ENCODE measurements around the gene B3GALT2. TPM values are rescaled to one million over a fixed set of nuclear protein-coding genes. Genes with fewer than 3 reads are reported as not detected.
"Not testable (repeated sequence)": the region's sequence is repeated elsewhere in the genome, so short reads cannot be mapped to it uniquely, and the experiment has no call there.

The B3GALT2 gene, protein sequence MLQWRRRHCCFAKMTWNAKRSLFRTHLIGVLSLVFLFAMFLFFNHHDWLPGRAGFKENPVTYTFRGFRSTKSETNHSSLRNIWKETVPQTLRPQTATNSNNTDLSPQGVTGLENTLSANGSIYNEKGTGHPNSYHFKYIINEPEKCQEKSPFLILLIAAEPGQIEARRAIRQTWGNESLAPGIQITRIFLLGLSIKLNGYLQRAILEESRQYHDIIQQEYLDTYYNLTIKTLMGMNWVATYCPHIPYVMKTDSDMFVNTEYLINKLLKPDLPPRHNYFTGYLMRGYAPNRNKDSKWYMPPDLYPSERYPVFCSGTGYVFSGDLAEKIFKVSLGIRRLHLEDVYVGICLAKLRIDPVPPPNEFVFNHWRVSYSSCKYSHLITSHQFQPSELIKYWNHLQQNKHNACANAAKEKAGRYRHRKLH
- total RNA-seq (2014; rRNA removed; shearing (Covaris generic)) = not detected in 2 replicates

DNA sequence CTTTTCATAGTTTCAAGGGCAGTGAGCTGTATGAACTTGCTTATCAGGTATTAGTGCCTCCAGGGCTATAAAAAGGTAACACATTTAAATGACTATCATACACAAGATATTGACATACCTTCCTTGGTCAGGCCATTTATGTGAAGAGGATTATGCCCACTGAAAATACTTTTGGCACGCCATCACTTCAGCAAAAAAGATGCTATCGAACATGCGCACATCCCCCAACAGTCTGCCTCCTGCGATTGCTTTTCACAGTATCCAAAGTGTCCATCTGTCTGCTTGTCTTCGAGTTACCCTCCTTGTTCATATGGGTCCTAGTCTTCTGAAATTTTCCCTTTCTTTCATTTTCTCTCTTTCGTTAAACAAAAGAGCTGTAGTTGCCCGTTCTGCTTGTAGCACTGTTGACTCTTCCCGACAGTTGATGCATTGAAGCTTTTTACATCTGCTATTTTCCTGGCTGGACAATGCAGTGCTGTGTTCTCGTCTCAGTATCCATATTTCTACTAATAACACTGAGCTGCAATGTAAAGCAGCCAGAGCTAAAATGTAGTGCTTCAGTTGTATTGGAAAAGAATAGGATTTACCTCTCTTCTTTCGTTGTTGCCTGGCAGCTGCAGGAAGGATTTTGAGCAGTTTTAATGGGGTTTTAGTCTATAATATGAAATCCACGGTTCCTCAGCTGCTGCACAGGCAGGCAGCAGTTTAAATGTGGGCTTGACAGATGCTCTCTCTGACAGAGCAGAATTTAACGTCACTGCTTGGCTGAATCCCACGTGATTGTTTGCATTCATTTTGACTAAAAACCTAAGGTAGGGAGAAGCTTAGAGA, at the start of gene B3GALT2:
Gene B3GALT2, minus strand, starts transcription at position 713 of the 831 bp plus-strand sequence. CDS start 5,051 bp downstream, outside the sequence.
- DNase-seq (ENCODE audit: low spot score) = no peak

DNA sequence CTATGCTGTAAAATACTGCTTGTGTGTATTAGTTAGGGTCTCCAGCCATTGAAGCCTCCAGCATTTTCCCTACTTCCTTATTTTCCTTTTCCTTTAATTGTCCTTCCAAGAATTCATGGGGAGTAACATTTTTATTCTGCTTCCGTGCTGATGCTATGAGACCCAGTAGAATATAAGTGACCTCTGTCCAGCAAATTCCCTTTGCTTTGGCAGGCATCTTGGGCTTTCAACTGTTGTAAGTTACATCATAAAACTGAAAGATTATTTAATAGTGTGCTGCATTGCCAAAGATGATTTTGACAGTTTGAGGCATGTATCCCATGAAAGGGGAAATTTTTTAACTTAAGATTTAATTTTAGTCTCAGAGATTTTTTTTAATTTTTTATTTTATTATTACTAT, 48.1 kb upstream of the B3GALT2 start:
- no peak for DNase-seq (ENCODE audit: low spot score)

DNA sequence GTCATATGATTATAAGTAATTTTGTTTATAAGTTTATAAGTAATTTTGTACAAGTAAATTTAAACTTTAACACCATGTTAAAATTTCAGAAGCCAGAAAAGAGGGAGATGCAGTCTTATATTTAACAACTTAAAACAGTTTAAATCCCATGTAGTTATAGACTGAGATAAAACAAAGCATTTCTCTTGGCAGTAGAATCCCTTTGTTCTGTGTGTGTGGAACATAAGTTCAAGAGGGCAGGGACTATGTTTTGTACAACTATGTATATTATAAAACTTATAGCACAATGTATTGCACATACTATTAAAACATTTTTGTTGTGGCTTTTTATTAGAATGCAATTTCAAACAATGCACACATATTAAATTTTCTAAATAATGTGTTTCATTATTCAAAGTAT, 44.7 kb upstream of the B3GALT2 start:
- not testable (repeated sequence) for DNase-seq (ENCODE audit: low spot score)

DNA sequence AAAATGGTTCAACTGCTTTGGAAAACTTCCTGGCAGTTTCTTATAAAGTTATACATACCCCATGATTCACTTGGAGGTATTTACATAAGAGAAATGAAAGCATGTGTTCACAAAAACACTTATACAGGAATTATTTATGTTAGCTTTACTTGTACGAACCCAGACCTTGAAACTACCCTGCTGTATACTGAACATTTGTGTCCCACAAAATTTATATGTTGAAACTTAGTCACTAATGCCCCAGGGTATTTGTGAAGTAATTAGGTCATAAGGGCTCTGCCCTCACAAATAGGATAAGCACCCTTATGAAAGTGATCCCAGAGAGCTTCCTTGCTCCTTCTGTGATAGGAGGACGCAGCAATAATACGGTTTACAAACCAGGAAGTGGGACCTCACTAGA, 42.7 kb upstream of the B3GALT2 start:
- no peak for DNase-seq (ENCODE audit: low spot score)

DNA sequence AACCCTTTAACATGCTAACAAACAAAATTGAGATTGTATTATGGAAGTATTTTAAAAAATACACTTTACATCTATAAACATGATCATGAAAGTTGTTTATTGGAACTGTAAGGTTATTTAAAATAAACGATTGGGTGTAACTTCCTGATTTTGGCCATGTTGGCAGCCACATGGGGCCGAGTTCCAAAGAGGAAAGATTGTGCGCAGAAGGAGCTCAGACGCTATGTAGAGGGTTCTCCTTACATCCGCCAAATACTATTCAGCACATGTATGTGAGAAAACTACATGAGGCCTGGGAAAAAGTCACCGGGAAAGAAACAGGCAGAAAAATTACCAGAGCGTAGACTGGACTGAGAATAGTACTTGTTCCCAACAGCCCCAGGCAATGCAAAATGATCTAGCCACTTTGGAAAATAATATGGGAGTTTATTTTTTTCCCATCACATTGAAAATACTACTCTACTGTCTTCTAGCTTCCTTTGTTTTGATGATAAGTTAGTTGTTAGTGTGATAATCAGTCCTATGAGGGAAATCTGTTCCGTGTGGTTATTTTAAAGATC, 35.7 kb upstream of the B3GALT2 start:
- no peak for DNase-seq (ENCODE audit: low spot score)

DNA sequence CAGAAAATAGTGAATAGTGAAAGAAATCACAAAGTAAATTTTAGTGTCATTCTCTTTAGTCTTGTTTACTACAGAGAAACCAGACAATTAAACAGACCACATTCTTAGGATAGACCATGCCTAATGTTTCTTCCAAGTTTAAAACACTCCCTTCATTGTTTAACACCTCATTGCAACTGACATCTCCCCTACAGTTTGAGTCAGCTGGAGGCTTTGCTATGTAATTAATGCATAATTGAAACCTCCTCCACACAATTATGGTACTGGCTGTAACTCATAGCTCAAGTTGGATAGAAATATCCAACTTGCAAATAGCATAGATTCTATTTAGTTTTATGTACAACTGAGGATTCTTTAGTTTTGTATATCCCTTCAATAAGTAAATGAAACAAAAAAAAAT, 35.2 kb upstream of the B3GALT2 start:
- DNase-seq (ENCODE audit: low spot score) = no peak

DNA sequence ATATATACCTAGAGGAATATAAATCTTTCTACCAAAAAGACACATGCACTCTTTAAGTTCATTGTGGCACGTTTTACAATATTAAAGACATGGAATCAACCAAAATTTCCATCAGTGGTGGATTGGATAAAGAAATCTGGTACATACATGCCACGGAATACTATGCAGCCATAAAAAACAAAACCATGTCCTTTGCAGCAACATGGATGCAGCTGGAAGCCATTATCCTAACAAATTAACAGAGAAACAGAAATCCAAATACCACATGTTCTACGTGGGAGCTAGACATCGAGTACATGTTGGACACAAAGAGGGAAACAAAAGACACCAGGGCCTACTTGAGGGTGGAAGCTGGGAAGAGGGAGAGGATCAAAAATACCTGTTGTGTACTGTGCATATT, 33.0 kb upstream of the B3GALT2 start:
- DNase-seq (ENCODE audit: low spot score) = no peak

DNA sequence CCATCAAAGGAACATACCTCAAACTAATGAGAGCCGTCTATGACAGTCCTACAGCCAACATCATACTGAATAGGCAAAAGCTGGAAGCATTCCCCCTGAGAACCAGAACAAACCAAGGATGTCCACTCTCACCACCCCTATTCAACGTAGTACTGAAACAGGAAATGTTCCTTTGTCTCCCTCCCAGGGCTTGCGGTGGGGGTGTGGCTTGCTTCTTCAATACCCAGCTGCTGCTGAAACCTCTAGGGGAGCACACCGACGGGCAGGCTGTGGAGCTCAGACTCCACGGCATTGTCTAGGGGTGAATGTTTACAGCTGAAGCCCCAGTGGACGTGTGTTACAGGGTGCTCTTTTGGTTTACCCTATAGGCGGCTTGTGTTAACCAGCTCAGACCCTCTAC, 30.5 kb upstream of the B3GALT2 start:
- no peak for DNase-seq (ENCODE audit: low spot score)

DNA sequence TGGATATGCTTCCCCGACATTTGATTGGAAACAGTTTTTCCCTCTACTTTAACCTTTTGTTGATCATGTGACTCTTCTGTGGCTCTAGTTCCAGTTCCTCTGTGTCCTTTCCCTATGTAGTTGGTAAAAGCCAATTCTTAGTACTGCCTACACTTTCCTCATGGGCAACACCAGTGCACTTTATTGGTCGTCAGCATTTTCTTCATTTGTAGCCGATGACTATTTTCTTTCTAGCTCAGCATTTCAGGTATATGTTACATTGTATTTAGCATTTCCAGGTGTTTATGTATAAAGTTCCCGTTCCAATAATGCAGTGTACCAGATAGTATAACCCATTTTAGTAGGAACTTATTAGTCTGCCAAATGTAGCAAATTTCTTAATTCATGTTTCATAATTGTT, 27.6 kb upstream of the B3GALT2 start:
- DNase-seq (ENCODE audit: low spot score) = no peak

DNA sequence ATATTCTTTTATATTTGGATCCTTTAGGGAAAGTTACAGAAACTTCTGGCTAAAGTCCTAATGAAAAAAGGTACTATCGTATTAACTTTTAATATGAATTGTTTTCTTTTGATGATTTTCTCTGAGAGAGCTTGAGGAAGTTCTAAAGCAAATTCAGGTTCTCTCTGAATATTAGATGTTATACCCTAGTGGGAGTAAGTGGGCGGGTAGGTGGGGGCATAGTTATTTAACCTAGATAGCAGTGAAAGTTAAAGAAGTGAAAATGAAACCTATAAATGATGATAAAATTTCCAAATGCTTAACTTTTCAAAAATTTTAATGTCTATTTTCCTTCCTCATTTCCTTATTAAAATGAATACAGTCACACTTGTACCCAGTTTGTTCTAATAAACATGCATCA, 26.2 kb upstream of the B3GALT2 start:
- DNase-seq (ENCODE audit: low spot score) = no peak

DNA sequence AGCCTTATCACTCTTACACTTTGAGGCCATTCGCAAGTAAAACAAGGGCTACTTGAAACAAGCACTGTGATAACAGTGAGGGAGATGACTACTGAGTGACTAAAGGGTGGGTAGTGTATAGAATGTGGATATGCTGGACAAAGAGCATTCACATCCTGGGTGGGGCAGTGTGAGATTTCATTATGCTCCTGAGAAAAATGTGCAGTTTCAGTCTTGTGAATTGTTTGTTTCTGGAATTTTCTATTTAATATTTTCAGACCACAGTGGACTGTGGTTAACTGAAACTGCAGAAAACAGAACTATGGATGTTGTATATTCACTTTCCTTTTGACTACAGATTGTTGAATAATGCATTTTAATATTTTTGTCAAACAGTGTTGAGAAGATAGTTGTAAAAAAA, 25.1 kb upstream of the B3GALT2 start:
- DNase-seq (ENCODE audit: low spot score) = peak; percentile 78

DNA sequence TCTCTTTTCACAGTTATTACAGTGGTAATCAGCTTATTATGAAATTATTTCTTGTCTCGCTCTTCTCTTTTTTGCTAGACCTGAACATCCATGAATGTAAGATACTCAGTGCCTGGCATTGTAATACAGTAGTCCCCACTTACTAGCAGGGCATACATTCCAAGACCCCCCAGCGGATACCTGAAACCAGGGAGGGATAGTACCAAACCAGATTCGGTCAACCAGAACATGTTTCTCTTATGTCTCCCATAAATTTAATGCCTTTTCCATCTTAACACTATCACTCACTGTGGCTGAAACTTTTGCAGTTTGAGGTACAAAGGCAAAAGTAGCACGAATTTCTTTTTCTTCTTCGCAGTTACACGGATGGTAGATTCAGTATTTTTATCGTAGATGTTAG, 24.6 kb upstream of the B3GALT2 start:
- no peak for DNase-seq (ENCODE audit: low spot score)

DNA sequence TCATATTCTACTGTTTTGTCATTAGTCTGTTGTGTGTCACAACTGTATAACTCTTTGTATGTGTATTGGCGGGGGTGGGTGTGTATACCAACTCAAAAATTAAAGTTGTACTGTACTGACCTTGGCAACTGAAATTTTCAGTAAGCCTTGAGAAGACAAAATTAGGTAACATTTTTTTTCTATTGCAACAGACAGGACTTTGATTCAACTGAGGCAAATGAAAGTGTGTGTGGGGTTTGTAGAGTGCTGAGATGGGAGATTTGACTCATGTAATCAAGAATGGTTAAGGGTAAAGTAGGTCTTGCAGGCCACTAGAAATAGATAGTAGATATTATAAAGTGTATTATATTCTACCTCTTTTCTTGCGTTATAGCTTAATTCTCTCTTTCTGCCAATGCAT, 14.6 kb upstream of the B3GALT2 start:
- no peak for DNase-seq (ENCODE audit: low spot score)

DNA sequence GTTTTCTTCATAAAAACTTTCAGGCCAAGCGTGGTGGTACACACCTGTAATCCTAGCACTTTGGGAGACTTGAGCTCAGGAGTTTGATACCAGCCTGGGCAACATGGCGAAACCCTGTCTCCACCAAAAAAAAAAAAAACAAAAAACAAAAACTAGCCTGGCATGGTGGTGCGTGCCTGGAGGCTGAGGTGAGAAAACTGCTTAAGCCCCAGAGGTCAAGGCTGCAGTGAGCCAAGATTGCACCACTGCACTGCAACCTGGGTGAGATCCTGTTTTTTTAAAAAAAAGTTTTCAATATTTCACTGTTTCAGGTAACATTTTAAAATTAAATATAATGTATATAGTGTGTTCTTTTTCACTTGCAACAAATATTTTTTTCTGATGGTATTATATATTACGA, 13.5 kb upstream of the B3GALT2 start:
- no peak for DNase-seq (ENCODE audit: low spot score)

DNA sequence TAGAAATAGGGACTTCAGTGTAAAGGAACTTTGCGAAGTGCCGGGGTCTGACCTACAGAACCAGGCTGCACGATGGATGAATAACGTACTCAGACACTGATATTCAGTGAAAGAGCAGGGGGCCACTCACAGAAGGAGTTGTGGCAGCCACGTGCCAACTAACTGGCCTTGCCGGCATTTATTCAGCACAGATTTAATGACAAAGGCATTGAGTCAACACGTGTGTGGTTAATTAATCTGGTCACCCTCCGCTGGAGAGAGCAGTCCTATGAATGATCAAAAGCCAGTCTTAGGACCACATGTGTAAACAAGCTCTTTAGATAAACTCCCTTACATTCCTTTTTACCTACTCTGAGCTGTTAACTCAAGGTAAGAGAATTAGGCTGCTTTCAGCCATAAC, 6.2 kb upstream of the B3GALT2 start:
- DNase-seq (ENCODE audit: low spot score) = peak; percentile 24

DNA sequence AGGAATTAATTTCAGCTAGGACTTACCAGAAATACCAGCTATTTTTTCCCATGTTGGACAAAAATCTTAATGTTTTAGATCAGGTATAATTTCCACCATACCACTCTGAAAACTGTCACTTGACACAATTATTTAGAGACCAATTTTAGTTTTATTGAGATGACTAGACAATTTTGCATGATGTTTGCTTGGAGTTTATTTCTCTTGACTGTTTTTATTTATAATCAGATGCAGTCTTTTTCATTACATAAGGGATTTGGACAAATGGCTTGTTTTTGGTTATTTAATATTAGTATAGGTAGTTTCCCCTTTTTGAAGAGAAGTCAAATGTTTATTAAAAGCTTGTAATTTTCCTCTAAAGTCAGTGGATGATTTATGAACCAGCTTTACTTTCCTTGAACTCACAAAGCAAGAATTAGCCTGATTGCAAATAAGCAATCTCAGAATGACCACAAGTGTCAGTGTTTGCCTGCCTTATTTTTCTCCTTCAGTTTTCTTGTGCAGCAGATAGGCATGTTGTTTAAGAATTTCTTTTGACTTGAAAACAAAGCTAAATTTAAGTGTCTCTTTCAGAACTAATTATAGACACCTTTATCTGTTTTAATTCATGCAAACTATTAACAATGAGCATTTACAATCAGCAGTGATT, 3.8 kb upstream of the B3GALT2 start:
- peak; percentile 25 for DNase-seq (ENCODE audit: low spot score)

DNA sequence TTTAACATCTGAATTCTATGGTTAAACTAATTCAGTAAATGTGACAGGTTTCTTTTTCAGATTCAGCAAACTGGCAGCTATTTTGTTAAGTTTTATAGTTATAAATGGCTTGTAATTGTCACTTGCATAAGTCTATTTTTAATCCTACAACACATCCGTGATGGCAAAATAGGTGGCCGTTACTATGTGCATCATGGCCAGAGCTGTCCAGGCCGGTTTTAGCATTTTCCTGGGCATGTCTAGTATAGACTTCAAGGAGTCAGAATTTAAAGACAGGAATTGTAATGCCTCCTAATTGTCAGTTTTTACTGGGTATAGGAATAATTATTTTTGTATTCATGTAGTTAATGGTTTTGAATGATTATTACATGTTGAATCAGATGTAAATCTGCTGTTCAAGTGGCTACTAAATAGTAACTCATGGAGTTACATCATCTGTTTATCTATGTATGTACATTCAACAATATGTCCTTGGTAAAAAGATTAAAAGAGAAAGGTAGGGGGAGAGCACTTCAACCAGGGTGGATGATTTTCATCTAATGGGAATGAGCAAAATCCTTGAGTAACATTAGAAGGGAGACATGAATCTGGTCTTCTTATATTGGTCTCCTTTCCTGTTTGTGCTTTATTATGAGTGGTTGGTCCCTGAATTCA, 3.2 kb upstream of the B3GALT2 start:
- DNase-seq (ENCODE audit: low spot score) = no peak

DNA sequence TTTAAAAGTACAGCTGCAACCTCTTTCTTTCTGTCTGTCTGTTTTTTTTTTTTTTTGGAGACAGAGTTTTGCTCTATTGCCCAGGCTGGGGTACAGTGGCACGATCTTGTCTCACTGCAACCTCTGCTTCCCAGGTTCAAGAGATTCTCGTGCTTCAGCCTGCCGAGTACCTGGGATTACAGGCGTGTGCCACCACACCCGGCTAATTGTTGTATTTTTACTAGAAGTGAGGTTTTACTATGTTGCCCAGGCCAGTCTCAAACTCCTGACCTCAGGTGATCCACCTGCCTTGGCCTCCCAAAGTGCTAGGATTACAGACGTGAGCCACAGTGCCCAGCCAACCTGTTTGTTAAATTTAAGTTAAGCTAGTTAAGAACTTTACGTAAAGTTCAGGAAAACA, 2.5 kb upstream of the B3GALT2 start:
- DNase-seq (ENCODE audit: low spot score) = not testable (repeated sequence)

DNA sequence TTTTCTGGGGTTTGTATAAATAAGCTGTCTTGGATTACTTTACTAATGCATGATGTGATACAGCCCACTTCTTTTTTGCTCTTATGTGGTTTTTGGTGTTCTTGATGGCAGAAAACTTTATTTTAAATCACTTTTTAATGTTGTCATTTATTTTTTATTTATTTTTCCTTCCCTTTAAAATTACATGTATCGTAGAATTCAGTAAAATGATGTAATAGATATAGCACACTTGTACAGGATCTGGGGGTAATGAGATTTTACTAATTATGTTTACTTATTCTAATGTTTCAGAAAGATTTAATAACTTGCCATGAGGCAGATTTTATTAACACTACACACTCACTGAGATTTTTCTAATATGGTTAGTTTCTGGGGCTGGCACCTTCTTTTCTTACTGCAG, 701 bp upstream of the B3GALT2 start:
- no peak for DNase-seq (ENCODE audit: low spot score)

DNA sequence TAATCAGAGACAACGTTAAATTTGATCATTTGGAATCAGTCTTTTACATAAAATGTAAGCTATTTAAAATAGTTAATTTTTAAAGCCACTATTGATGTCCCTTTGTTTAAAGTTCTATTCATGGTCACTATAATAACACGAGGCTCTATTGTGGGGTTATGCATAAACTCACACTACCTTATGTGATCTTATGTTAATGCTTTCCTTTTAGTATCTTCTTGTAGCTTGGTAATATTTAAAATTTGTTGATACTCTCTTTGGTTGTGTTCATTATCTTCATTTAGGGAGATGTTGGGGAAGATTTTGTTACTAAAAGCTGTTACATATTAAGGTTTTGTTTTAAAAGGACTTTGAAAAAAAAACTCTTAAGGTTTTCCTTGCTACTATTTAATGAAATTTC, 1.2 kb downstream of the B3GALT2 start:
- no peak for DNase-seq (ENCODE audit: low spot score)

DNA sequence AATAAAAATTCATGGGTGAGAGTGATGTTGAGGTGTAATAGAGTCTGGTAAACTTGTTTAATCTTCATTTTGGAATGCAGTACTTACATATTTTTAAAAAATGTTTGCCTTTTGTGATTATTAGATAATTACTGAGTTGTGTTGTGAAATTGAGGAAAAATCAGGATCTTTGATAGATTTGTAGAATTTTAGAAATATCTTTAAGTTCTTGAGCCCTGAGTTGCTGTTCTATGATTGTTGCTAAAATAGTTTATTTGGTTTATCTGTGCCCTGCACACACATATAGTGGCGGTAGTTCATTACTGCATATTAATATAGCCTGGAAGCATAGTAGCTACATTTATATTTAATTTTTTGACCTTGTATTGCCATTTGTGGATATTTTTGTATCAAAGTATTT, 1.6 kb downstream of the B3GALT2 start:
- no peak for DNase-seq (ENCODE audit: low spot score)

All from HT-29 (cell line).